HCT116 (cell line): ENCODE data around the gene ERCC6.

Experiments
- EZH2 ChIP-seq: fragments of 200-600 bp; sonication (generic); IDR thresholded peaks from 2 replicates; pipeline ENCODE4 v1.6.1; 2017; ENCODE audit warnings: antibody characterized with exemption, mixed run types
- POLR2AphosphoS5 ChIP-seq: IDR thresholded peaks from 2 replicates; pipeline ENCODE4 v1.6.1; 2011; ENCODE audit warnings: mild to moderate bottlenecking, low read depth, low read length, moderate library complexity
- SIN3A ChIP-seq: IDR thresholded peaks from 2 replicates; pipeline ENCODE4 v1.6.1; 2012; ENCODE audit warnings: low read depth
- SP1 ChIP-seq: IDR thresholded peaks from 2 replicates; pipeline ENCODE4 v1.6.1; 2012; ENCODE audit warnings: low read depth
- TCF7L2 ChIP-seq: IDR thresholded peaks from 2 replicates; pipeline ENCODE4 v1.7.0; 2011; ENCODE audit warnings: borderline replicate concordance, inconsistent platforms; ENCODE audit not compliant: insufficient read depth, insufficient read length; ENCODE audit errors: extremely low read depth
- YY1 ChIP-seq: IDR thresholded peaks from 2 replicates; pipeline ENCODE4 v1.6.1; 2011; ENCODE audit warnings: low read length, low read depth, moderate library complexity, mild to moderate bottlenecking; ENCODE audit not compliant: insufficient replicate concordance; ENCODE audit errors: extremely low read depth
- TF ChIP-seq, protein P1 (sequence below), 3 experiments: fragments of 200-600 bp in 1 of 3; sonication (generic) in 1 of 3; IDR thresholded peaks in 2 of 3; conservative IDR thresholded peaks in 1 of 3; 2 replicates each; pipeline ENCODE4 v1.5.1; 2012 to 2017; ENCODE audit warnings: low read depth in 2 of 3, low read length in 2 of 3, antibody characterized with exemption in 1 of 3, borderline replicate concordance in 1 of 3, control low read depth in 1 of 3, mild to moderate bottlenecking in 1 of 3, mixed read lengths in 1 of 3, mixed run types in 1 of 3, moderate library complexity in 1 of 3; ENCODE audit not compliant: insufficient read depth in 1 of 3

GRCh38 chr10:49534670-49535381, 4.1 kb downstream of the ERCC6 start:
- TF ChIP-seq, protein P1, sequence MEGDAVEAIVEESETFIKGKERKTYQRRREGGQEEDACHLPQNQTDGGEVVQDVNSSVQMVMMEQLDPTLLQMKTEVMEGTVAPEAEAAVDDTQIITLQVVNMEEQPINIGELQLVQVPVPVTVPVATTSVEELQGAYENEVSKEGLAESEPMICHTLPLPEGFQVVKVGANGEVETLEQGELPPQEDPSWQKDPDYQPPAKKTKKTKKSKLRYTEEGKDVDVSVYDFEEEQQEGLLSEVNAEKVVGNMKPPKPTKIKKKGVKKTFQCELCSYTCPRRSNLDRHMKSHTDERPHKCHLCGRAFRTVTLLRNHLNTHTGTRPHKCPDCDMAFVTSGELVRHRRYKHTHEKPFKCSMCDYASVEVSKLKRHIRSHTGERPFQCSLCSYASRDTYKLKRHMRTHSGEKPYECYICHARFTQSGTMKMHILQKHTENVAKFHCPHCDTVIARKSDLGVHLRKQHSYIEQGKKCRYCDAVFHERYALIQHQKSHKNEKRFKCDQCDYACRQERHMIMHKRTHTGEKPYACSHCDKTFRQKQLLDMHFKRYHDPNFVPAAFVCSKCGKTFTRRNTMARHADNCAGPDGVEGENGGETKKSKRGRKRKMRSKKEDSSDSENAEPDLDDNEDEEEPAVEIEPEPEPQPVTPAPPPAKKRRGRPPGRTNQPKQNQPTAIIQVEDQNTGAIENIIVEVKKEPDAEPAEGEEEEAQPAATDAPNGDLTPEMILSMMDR (IDR thresholded peaks at IDR 0.05 in 2 of 3, conservative IDR thresholded peaks at IDR 0.05 in 1 of 3; ENCODE audit: borderline replicate concordance in 1 of 3, insufficient read depth in 1 of 3, low read depth in 2 of 3, low read length in 2 of 3): no peak
- no peak for TF ChIP-seq SP1
- TF ChIP-seq POLR2AphosphoS5: no peak
- TF ChIP-seq TCF7L2: no peak
- no peak for TF ChIP-seq SIN3A
- no peak for TF ChIP-seq EZH2
- no peak for TF ChIP-seq YY1
